Measurements from ENCODE around the gene PSMD5.
A peak's percentile ranks its signal among the peaks of the same experiment; 100 is the strongest.

The PSMD5 gene

DNA sequence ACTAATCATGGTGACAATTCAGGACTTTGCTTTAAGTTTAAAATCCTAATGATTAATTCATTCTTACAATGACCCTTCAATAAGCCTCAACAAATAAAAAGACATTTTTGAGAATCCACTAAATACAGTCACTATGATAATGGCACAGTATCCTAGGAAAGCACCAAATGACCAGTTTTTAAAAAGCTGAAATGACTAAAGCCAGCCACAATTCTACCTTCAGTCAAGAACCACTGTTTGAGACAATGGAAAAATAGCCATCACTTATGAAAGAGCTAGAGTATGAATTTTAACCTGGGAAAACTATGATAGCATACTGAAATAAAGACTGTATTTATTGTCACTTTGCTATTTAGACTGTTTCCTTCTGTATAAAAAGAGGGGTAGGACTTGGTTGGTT is 63.5 kb downstream of the PSMD5 start:
- ChIA-PET CTCF (no interaction called here), POLR2A (ENCODE audit: low non-redundant PET) (interaction anchor here (0.7 to 1.6 kb wide), 2 partner anchors 14 to 241 kb away, joined by 6 to 7 read pairs; partner anchors contain the start of gene FBXW2)
- TF ChIP-seq, protein P1, sequence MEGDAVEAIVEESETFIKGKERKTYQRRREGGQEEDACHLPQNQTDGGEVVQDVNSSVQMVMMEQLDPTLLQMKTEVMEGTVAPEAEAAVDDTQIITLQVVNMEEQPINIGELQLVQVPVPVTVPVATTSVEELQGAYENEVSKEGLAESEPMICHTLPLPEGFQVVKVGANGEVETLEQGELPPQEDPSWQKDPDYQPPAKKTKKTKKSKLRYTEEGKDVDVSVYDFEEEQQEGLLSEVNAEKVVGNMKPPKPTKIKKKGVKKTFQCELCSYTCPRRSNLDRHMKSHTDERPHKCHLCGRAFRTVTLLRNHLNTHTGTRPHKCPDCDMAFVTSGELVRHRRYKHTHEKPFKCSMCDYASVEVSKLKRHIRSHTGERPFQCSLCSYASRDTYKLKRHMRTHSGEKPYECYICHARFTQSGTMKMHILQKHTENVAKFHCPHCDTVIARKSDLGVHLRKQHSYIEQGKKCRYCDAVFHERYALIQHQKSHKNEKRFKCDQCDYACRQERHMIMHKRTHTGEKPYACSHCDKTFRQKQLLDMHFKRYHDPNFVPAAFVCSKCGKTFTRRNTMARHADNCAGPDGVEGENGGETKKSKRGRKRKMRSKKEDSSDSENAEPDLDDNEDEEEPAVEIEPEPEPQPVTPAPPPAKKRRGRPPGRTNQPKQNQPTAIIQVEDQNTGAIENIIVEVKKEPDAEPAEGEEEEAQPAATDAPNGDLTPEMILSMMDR (conservative IDR thresholded peaks at IDR 0.05; ENCODE audit: low read depth), result no peak
- H3K27ac ChIP-seq, result no peak overlapping the region
- DNase-seq (ENCODE audit: low spot score), result no peak

DNA sequence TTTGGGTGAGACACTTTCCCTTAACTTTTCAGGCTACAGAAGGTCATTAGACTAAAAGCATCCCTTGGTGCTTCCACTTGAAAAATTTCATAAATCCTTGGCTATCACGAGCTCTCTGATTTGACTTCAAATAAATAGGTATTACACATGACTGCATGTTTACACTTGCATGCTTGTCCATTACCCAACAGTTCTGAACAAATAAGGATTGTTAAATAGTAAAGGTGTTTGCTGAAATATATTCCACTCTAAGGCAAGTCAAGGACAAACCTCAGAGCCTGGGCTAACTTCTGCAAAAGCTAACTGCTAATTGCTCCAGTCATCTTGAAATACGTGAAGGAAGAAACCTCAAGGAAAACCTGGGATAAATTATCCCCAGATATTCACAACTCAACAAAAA is 64.0 kb downstream of the PSMD5 start:
- peak; percentile 59 for DNase-seq (ENCODE audit: low spot score)
- TF ChIP-seq, protein P1 (conservative IDR thresholded peaks at IDR 0.05; ENCODE audit: low read depth), result no peak
- ChIA-PET CTCF (interaction anchor here (0.5 kb wide), 1 partner anchor 15 kb away, joined by 3 read pairs; the partner anchor contains the start of gene FBXW2), POLR2A (ENCODE audit: low non-redundant PET) (interaction anchor here (1.6 kb wide), 1 partner anchor 14 kb away, joined by 6 read pairs; the partner anchor contains the start of gene FBXW2)
- no peak overlapping the region for H3K27ac ChIP-seq

DNA sequence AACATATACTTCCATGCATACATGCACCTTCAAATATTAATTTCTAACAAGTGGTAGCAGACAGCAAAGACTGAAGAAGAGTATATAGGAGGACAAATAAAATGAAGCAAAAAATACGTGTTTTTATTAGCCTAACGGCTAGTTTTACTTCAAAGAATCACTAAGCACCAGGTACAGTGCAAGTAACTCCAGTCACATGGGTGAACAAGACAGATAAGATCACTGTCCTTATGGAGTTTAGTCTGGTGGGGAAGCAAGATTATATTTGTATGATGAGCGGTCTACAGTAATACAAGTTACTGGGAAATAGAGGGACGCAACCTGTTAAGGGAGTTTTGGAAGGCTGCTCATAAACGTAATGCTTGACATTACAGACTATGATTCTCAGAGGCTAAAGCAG is 65.5 kb downstream of the PSMD5 start:
- CTCF ChIA-PET, result no interaction called here
- H3K27ac ChIP-seq, result no peak overlapping the region

DNA sequence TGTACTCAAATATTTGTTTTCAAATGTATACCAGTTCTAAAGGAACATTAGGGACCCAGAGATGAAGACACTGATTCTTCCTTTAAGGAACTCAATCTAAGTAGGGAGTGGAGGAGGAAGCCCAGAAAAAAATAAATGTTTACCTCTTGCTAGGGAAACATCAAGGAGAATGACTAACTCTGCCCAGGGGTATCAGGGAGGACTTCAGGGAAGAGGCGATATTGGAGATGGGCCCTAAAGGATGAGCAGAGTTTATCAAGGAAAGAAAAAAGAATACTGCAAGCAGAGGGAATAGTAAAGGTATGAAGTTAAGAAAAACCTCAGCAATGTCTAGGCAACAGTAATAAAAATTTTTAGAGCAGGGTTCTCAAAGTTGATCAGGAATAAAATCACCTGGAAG is 65.9 kb downstream of the PSMD5 start:
- CTCF ChIA-PET, result interaction anchor here (0.5 kb wide), 1 partner anchor 23 kb away, joined by 3 read pairs; no protein-coding TSS in a partner anchor
- TF ChIP-seq, protein P1 (conservative IDR thresholded peaks at IDR 0.05; ENCODE audit: low read depth), result no peak
- no peak for DNase-seq (ENCODE audit: low spot score)
- H3K27ac ChIP-seq, result no peak overlapping the region
- POLR2A ChIA-PET (ENCODE audit: low non-redundant PET), result interaction anchor here (1.0 kb wide), 1 partner anchor 14 kb away, joined by 3 read pairs; no protein-coding TSS in a partner anchor

More for the DNA sequence above, 65.5 kb downstream of the PSMD5 start:
- POLR2A ChIA-PET (ENCODE audit: low non-redundant PET), result interaction anchor here (1.0 kb wide), 1 partner anchor 14 kb away, joined by 3 read pairs; no protein-coding TSS in a partner anchor
- TF ChIP-seq, protein P1 (conservative IDR thresholded peaks at IDR 0.05; ENCODE audit: low read depth), result no peak
- DNase-seq (ENCODE audit: low spot score), result no peak

DNA sequence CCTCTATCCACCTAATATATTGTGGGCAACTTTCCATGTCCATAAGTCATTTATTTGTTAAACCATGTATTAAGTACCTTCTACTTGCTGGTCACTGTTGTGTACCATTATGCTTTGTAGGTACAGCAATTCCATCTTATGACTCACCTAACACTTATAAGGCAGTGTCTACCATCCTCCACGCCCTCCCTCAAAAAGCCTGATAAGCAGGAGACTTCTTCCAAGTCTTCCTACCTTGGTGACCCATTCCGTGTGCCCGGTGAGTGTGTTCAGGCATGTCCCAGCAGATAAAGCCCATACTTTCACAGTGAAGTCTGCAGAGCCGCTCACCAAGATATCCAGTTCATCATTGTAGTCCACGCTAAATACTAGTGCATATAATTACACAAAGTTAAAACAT is 66.9 kb downstream of the PSMD5 start:
- ChIA-PET CTCF (no interaction called here), POLR2A (ENCODE audit: low non-redundant PET) (no interaction called here)

DNA sequence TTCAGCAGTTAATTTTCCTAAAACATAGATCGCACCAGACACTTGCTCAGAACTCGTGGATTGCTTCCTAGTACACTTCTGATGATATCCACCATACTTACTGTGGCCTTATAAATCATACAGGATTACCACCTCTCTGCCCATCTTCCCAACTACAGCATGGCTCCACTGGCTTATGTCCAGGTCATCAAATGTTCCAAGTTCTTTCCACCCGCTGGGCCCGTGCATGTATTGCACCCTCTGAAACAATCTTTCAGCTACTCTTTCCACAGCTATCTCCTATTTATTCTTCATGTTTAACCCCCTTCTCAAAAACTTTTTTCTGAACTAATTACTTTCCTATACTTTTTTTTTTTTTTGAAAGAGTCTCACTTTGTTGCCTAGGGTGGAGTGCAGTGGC is 68.0 kb downstream of the PSMD5 start:
- CTCF ChIA-PET, result interaction anchor here (0.6 to 0.7 kb wide), 4 partner anchors 42 to 240 kb away, joined by 3 to 5 read pairs (median 4); no protein-coding TSS in a partner anchor
- TF ChIP-seq, protein P1 (conservative IDR thresholded peaks at IDR 0.05; ENCODE audit: low read depth), result no peak
- peak overlapping the region; percentile 35 for H3K27ac ChIP-seq
- DNase-seq (ENCODE audit: low spot score), result no peak
- POLR2A ChIA-PET (ENCODE audit: low non-redundant PET), result no interaction called here

More for the DNA sequence above, 66.9 kb downstream of the PSMD5 start:
- TF ChIP-seq, protein P1 (conservative IDR thresholded peaks at IDR 0.05; ENCODE audit: low read depth), result no peak
- H3K27ac ChIP-seq, result no peak overlapping the region
- peak; percentile 93 for DNase-seq (ENCODE audit: low spot score)
